Endometrial microvascular endothelial cells (primary cell): Measurements from ENCODE around the gene TMEM266. TPM values are rescaled to one million over a fixed set of nuclear protein-coding genes. Genes with fewer than 3 reads are reported as not detected.

Experiments
- in situ Hi-C: cut with HindIII; loops from 2 replicates; pipeline ENCODE4 v1.10.0; 2017; ENCODE audit warnings: low sequenced_read_pairs, low pct_unique_long_range_greater_than_20kb; ENCODE audit errors: inconsistent ontology term
- total RNA-seq: library from RNA; depleted of rRNA; stranded (reverse); fragments of >200 nt; gene quantifications from one replicate; pipeline ENCODE4 v1.2.3, GENCODE V29; 2015; ENCODE audit errors: inconsistent ontology term

Gene TMEM266
- total RNA-seq, 1 donor from 2014 or later, result not detected

- in situ Hi-C loops, result no loop called here
Observed at GRCh38 chr15:76062286-76062685, 2.5 kb downstream of the TMEM266 start.

- in situ Hi-C loops, result no loop called here
Observed at GRCh38 chr15:76064375-76064774, 4.6 kb downstream of the TMEM266 start.

GRCh38 chr15:76065245-76065644, 5.5 kb downstream of the TMEM266 start:
- in situ Hi-C loops, result no loop called here

GRCh38 chr15:76065793-76066192, 6.0 kb downstream of the TMEM266 start:
- in situ Hi-C loops, result no loop called here

GRCh38 chr15:76070192-76070591, 10.4 kb downstream of the TMEM266 start:
- in situ Hi-C loops, result no loop called here

GRCh38 chr15:76070921-76071635, 11.3 kb downstream of the TMEM266 start:
- in situ Hi-C loops, result no loop called here

- in situ Hi-C loops, result no loop called here
Observed at GRCh38 chr15:76071806-76072205, 12.0 kb downstream of the TMEM266 start.

GRCh38 chr15:76073554-76073953, 13.8 kb downstream of the TMEM266 start:
- in situ Hi-C loops, result no loop called here

GRCh38 chr15:76075046-76075445, 15.3 kb downstream of the TMEM266 start:
- in situ Hi-C loops, result no loop called here

GRCh38 chr15:76078285-76078877, 18.6 kb downstream of the TMEM266 start:
- in situ Hi-C loops, result no loop called here

- in situ Hi-C loops, result no loop called here
Observed at GRCh38 chr15:76084256-76084655, 24.5 kb downstream of the TMEM266 start.

- in situ Hi-C loops, result no loop called here
Observed at GRCh38 chr15:76098685-76099084, 38.9 kb downstream of the TMEM266 start.

GRCh38 chr15:76099388-76099787, 39.6 kb downstream of the TMEM266 start:
- in situ Hi-C loops, result no loop called here

- in situ Hi-C loops, result no loop called here
Observed at GRCh38 chr15:76100361-76100760, 40.6 kb downstream of the TMEM266 start.

- in situ Hi-C loops, result no loop called here
Observed at GRCh38 chr15:76101655-76102054, 41.9 kb downstream of the TMEM266 start.

- in situ Hi-C loops, result no loop called here
Observed at GRCh38 chr15:76105391-76105790, 45.6 kb downstream of the TMEM266 start.

- in situ Hi-C loops, result no loop called here
Observed at GRCh38 chr15:76105911-76106310, 46.1 kb downstream of the TMEM266 start.

GRCh38 chr15:76107169-76107568, 47.4 kb downstream of the TMEM266 start:
- in situ Hi-C loops, result no loop called here

- in situ Hi-C loops, result no loop called here
Observed at GRCh38 chr15:76108021-76108723, 48.4 kb downstream of the TMEM266 start.

- in situ Hi-C loops, result no loop called here
Observed at GRCh38 chr15:76109046-76109445, 49.3 kb downstream of the TMEM266 start.
